ENCODE data around the gene AGR2. TPM values are rescaled to one million over a fixed set of nuclear protein-coding genes. Genes with fewer than 3 reads are reported as not detected.

The AGR2 gene
- total and polyA plus RNA-seq, 2 of the 4 experiments (the other 2 are of a cell fraction): not detected

DNA sequence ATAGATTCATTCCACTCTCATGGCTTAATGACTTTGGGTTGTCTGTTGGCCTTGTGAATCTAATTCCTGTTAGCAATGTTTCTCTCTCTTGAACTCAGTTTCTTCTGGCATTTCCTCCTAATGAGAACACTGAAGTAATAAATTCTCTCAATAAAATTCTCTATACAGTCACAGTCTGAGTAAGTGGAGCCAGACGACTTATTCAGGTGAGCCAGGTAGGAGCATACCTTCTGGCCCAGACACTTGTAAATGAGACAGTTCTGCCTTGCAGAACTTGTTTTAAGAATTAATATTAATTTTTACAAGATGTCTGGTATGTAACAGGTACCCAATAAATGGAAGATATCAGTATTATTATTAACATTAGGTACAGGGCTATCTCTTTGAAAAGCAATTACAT, 28.6 kb upstream of the AGR2 start:
- no peak overlapping the region for H3K4ac ChIP-seq (ENCODE audit: low read depth, low read length)
- H3K4me2 ChIP-seq (ENCODE audit: low read depth, low read length): no peak overlapping the region
- no peak overlapping the region for H3K56ac ChIP-seq (ENCODE audit: extremely low read depth, insufficient read depth, low read length)
- H2BK120ac ChIP-seq (ENCODE audit: low read depth, low read length): no peak overlapping the region
- H3K36me3 ChIP-seq (ENCODE audit: control insufficient read depth, insufficient read depth, low read length): no peaks in the 10 kb centered on the region
- DNase-seq (no peak), ATAC-seq (ENCODE audit: low read depth) (no peak)
- H4K91ac ChIP-seq (ENCODE audit: insufficient read depth, low read depth, low read length): no peak overlapping the region
- TF ChIP-seq CHD1 (IDR thresholded peaks at IDR 0.05; ENCODE audit: low read depth, low read length): no peak
- TF ChIP-seq POLR2A (IDR thresholded peaks at IDR 0.05; ENCODE audit: low read depth, low read length): no peak
- TF ChIP-seq RCOR1 (IDR thresholded peaks at IDR 0.05; ENCODE audit: insufficient replicate concordance, low read length): no peak
- no peak for TF ChIP-seq FOS (IDR thresholded peaks at IDR 0.05; ENCODE audit: low read depth, low read length)
- TF ChIP-seq CEBPB (IDR thresholded peaks at IDR 0.05; ENCODE audit: low read depth, low read length): no peak
- TF ChIP-seq RAD21 (IDR thresholded peaks at IDR 0.05; ENCODE audit: low read length): no peak
- TF ChIP-seq NFE2L2 (IDR thresholded peaks at IDR 0.05; ENCODE audit: low read depth, low read length): no peak
- no peak overlapping the region for H4K8ac ChIP-seq (ENCODE audit: low read depth in 2 of 2, low read length in 2 of 2)
- WGBS, 2 experiments (ENCODE audit: extremely low coverage in 2 of 2, insufficient read length in 1 of 2): no CpG with 5 or more reads among the region's 1 CpG
- ChIA-PET CTCF (no interaction called here), POLR2A (ENCODE audit: unreplicated experiment) (no interaction called here)
- no peaks in the 10 kb centered on the region for H3K9me1 ChIP-seq (ENCODE audit: insufficient read depth, low read length)
- H2BK5ac ChIP-seq (ENCODE audit: low read depth, low read length, poor library complexity, severe bottlenecking): no peak overlapping the region
- no peak overlapping the region for H3K9ac ChIP-seq (ENCODE audit: low read depth, low read length)
- no peak overlapping the region for H3K23ac ChIP-seq (ENCODE audit: low read depth, low read length)
- BruUV-seq (replicated peaks): no TSS peak
- no peaks in the 10 kb centered on the region for H3K9me3 ChIP-seq (ENCODE audit: control insufficient read depth, insufficient read depth, low read length)
- H2BK15ac ChIP-seq (ENCODE audit: low read depth, low read length): no peak overlapping the region
- H3K27me3 ChIP-seq (ENCODE audit: control insufficient read depth, insufficient read depth, low read length): no peaks in the 10 kb centered on the region
- H3K27ac ChIP-seq (ENCODE audit: insufficient read depth, low read length): no peak overlapping the region
- H3K18ac ChIP-seq (ENCODE audit: low read depth, low read length): no peak overlapping the region
- H3K14ac ChIP-seq (replicated peaks; ENCODE audit: low read depth, low read length): no peak overlapping the region
- no peak overlapping the region for H2BK20ac ChIP-seq (ENCODE audit: low read depth, low read length)
- peaks cover under 1% of the 10 kb centered on the region; the same call in 1 of the 2 replicates for H3K4me1 ChIP-seq (ENCODE audit: control insufficient read depth, insufficient read depth, low read length)
- H2AK5ac ChIP-seq (ENCODE audit: low read depth, low read length): no peak overlapping the region
- H2AFZ ChIP-seq (replicated peaks; ENCODE audit: low read length, poor library complexity): no peak overlapping the region
- H4K20me1 ChIP-seq (ENCODE audit: insufficient read depth, low read length): no peaks in the 10 kb centered on the region
- intact Hi-C loops (cut with micrococcal nuclease) (no loop called here), dilution Hi-C loops (cut with HindIII; ENCODE audit: low sequenced_read_pairs, unreplicated experiment) (no loop called here), in situ Hi-C loops (cut with MboI; ENCODE audit: low sequenced_read_pairs) (no loop called here)
- no peaks in the 10 kb centered on the region for H3K79me1 ChIP-seq (ENCODE audit: low read depth in 1 of 2, low read length in 2 of 2)
- H2AK9ac ChIP-seq (replicated peaks; ENCODE audit: low read depth, low read length, poor library complexity): no peak overlapping the region
- no peak overlapping the region for H4K5ac ChIP-seq (ENCODE audit: low read depth, low read length)
- no peak overlapping the region for H3K4me3 ChIP-seq (ENCODE audit: insufficient read depth, low read depth, low read length)
